GM18873 (cell line): ENCODE results near the gene PATE4.

ENCODE experiments used
- ATAC-seq: cut with Tn5 transposase; IDR thresholded peaks from one replicate; pipeline ENCODE4 v1.9.1; 2021; ENCODE audit warnings: mild to moderate bottlenecking, moderate library complexity, moderate number of reproducible peaks; ENCODE audit not compliant: unreplicated experiment, low FRiP score

PATE4 gene

GRCh38 chr11:125886997-125887372, 53.9 kb downstream of the PATE4 start:
- peak; percentile 27 for ATAC-seq

- peak; percentile 91 for ATAC-seq
Measured at GRCh38 chr11:125887373-125888324, 54.5 kb downstream of the PATE4 start, which contains the start of gene HYLS1. Gene HYLS1 (plus strand): TSS chr11:125887668. CDS start chr11:125899369, 11,701 bp downstream.
